Mesothelial cell of epicardium (in vitro differentiated cells): ENCODE data around the gene KCNJ18. TPM values are rescaled to one million over a fixed set of nuclear protein-coding genes. Genes with fewer than 3 reads are reported as not detected.
A peak's percentile ranks its signal among the peaks of the same experiment; 100 is the strongest.
"Not testable (repeated sequence)": the region's sequence is repeated elsewhere in the genome, so short reads cannot be mapped to it uniquely, and the experiment has no call there.

ENCODE experiments used
- DNase-seq, 2 experiments: peaks; one replicate each; pipeline ENCODE4 v3.0.0; 2021; ENCODE audit warnings: low spot score in 2 of 2; ENCODE audit not compliant: unreplicated experiment in 2 of 2
- H3K27ac Mint-ChIP-seq: 2 replicates; pipeline ENCODE4 v1.8.0; 2021; ENCODE audit warnings: mixed read lengths
- H3K27me3 Mint-ChIP-seq: 2 replicates; pipeline ENCODE4 v1.8.0; 2021; ENCODE audit warnings: low read depth, mixed read lengths
- H3K36me3 Mint-ChIP-seq: 2 replicates; pipeline ENCODE4 v1.8.0; 2021; ENCODE audit warnings: mixed read lengths
- H3K4me1 Mint-ChIP-seq: 2 replicates; pipeline ENCODE4 v1.8.0; 2021; ENCODE audit warnings: mixed read lengths
- H3K4me3 Mint-ChIP-seq: 2 replicates; pipeline ENCODE4 v1.8.0; 2021; ENCODE audit warnings: mild to moderate bottlenecking, moderate library complexity, mixed read lengths
- H3K9me3 Mint-ChIP-seq: 2 replicates; pipeline ENCODE4 v1.8.0; 2021; ENCODE audit warnings: mixed read lengths
- CTCF ChIP-seq: fragments of 200-600 bp; sonication (generic); IDR thresholded peaks from one replicate; pipeline ENCODE4 v1.5.0; 2021; ENCODE audit warnings: antibody characterized with exemption; ENCODE audit not compliant: unreplicated experiment
- total RNA-seq: library from RNA; stranded (reverse); gene quantifications from 3 replicates; pipeline ENCODE4 v1.2.1, GENCODE V29; 2021

The KCNJ18 gene
- total RNA-seq, 1 donor from 2014 or later: not detected

DNA sequence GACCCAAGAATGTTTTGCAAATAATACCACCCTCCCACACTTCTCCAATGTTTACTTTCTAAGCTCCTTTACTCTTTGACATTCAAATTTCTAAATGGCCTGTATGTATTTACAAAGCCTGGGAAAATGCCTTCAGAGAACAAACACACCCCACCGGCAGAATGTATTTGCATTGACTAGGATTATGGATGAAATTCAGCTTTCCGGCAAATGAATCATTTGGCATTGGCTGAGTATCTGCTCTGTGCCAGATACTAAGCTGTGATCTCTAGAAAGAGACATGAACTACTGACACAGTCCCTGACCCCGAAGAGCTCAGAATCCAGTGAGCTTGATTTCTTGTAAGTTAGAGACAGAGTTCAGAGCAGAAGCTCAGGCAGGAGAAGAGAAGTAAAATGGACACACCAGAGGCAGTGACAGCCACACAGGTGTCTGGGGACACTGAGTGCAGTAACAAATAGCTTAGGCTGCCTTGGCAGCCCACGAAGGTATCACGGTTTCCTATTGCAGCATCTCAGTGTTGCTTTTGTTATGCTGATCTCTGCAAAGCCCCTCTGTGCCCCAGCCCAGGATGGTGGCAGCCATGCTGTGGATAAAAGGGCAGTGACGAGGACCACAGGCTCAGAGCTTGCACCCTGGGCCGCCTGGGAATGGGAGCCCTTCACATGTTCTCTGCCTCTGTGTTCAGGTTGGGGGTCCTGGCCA, 24.8 kb upstream of the KCNJ18 start:
- not testable (repeated sequence) for H3K4me1 Mint-ChIP-seq, H3K36me3 Mint-ChIP-seq, H3K4me3 Mint-ChIP-seq, H3K27me3 Mint-ChIP-seq, H3K27ac Mint-ChIP-seq
- DNase-seq: peak in 1 of 2 experiments; percentile 17
- peaks cover 61% of the 10 kb centered on the region for H3K9me3 Mint-ChIP-seq

GRCh38 chr17:21668118-21668488, 24.2 kb upstream of the KCNJ18 start:
- not testable (repeated sequence) for H3K27me3 Mint-ChIP-seq, H3K4me3 Mint-ChIP-seq, H3K27ac Mint-ChIP-seq, H3K4me1 Mint-ChIP-seq, H3K36me3 Mint-ChIP-seq
- DNase-seq: peak in 1 of 2 experiments; percentile 14
- peaks cover 58% of the 10 kb centered on the region for H3K9me3 Mint-ChIP-seq

DNA sequence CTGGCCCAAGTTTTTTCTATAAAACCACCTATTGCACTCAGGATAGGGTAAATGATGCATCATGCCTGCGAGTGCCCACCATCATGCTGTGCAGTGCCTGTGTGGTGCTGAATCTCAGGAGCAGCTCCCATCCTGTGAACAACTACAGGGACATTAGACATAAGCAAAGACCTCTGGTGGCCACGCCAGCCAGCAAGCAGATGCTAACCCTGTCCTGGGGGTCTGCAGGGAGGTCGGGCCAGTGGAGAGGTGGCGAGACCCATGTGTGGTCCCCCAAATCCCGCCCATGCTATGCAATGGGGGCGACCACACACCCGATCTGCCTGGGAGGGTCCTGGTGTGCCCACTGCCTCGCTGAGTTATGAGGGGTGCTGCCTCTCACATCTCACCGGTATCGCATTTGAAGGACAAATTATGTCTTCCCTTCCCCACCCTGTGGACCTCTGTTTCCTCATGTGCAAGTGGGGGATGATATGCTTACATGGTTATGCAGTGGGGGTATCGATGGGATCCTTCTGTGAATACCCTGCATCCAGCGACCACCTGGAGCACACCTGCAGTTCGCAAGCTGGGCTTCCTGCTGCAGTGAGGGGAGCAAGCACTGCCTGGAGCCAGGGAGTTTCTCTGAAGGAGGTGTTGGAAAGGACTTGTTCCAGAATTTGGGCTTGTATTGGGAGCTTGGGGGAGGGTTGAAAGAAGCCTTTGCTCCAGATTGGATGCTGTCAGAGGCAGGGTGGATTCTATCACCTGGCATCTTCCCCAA, 23.4 kb upstream of the KCNJ18 start:
- not testable (repeated sequence) for H3K36me3 Mint-ChIP-seq, H3K27ac Mint-ChIP-seq, H3K4me1 Mint-ChIP-seq, H3K4me3 Mint-ChIP-seq, H3K27me3 Mint-ChIP-seq, DNase-seq
- peaks cover 61% of the 10 kb centered on the region for H3K9me3 Mint-ChIP-seq

DNA sequence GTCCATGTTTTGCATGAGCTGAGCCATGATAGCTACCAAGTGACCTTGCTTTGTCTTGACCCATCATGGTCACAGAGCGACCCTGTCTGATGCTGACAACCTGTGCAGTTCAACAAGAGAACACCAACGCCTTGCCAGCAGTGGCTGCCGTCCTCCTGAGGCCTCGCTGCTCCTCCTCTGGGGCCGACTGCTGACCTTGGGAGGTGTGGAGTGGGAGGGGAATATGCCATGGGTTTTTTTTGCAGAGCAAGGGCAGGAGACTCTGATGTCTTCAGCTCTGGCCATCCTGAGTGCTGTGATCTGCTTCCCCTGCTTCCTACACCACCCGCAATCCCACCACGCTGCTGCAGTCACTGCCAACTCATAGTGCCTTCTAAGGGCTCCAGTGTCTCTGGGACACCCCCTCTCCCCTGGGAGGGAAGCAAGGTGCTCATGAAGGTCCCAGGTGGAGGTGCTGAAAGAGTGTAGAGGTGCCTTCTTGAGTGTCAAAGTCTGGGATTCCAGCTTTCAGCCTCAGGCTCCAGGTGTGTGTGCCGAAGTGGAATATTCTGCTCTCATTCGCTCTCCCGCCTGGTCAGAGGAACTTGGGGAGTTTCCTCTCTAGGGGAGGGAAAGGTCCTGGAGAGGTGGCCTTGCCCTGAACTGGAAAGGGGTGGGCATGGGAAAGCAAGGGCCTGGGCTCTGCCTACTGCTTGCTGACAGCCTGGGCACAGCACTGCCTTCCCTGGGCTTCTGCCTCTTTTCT, 22.5 kb upstream of the KCNJ18 start:
- H3K27ac Mint-ChIP-seq, DNase-seq, H3K36me3 Mint-ChIP-seq, H3K4me1 Mint-ChIP-seq, H3K4me3 Mint-ChIP-seq, H3K27me3 Mint-ChIP-seq: not testable (repeated sequence)
- H3K9me3 Mint-ChIP-seq: peaks cover 61% of the 10 kb centered on the region

- not testable (repeated sequence) for H3K4me3 Mint-ChIP-seq
Observed at GRCh38 chr17:21670361-21671155, 21.8 kb upstream of the KCNJ18 start.

DNA sequence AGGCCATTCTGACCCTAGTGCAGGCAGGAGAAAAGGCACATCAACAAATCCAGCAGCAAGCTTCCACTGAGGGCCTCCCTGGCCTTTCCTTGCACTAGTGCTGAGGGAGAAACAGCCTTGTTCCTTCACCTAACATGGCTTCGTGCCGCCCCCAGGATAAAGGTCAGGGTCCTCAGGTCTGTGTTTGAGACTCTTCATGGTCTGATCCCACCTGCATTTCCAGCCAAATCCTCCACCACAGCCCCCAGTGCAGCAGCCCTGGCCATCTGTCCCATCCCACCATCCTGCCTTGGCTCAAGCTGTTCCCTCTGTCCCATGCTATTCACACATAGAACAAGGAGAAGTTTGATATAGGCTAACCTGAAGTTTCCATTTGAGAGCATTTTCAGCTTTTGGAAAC, 20.9 kb upstream of the KCNJ18 start:
- H3K9me3 Mint-ChIP-seq: peaks cover 66% of the 10 kb centered on the region

More at GRCh38 chr17:21670361-21671155, 21.8 kb upstream of the KCNJ18 start:
- H3K27me3 Mint-ChIP-seq, H3K4me1 Mint-ChIP-seq, DNase-seq, H3K36me3 Mint-ChIP-seq, H3K27ac Mint-ChIP-seq: not testable (repeated sequence)
- peaks cover 62% of the 10 kb centered on the region for H3K9me3 Mint-ChIP-seq

GRCh38 chr17:21671871-21672270, 20.5 kb upstream of the KCNJ18 start:
- DNase-seq, H3K4me1 Mint-ChIP-seq, H3K27me3 Mint-ChIP-seq, H3K4me3 Mint-ChIP-seq, H3K36me3 Mint-ChIP-seq, H3K27ac Mint-ChIP-seq: not testable (repeated sequence)
- peaks cover 67% of the 10 kb centered on the region for H3K9me3 Mint-ChIP-seq

More for the DNA sequence above, 20.9 kb upstream of the KCNJ18 start:
- not testable (repeated sequence) for H3K27ac Mint-ChIP-seq, H3K4me3 Mint-ChIP-seq, DNase-seq, H3K27me3 Mint-ChIP-seq, H3K36me3 Mint-ChIP-seq, H3K4me1 Mint-ChIP-seq

- not testable (repeated sequence) for H3K4me3 Mint-ChIP-seq, H3K4me1 Mint-ChIP-seq, DNase-seq, H3K27me3 Mint-ChIP-seq, H3K27ac Mint-ChIP-seq
- H3K9me3 Mint-ChIP-seq: peaks cover 71% of the 10 kb centered on the region
- H3K36me3 Mint-ChIP-seq: peaks cover 11% of the 10 kb centered on the region
Observed at GRCh38 chr17:21673451-21674241, 18.7 kb upstream of the KCNJ18 start.

DNA sequence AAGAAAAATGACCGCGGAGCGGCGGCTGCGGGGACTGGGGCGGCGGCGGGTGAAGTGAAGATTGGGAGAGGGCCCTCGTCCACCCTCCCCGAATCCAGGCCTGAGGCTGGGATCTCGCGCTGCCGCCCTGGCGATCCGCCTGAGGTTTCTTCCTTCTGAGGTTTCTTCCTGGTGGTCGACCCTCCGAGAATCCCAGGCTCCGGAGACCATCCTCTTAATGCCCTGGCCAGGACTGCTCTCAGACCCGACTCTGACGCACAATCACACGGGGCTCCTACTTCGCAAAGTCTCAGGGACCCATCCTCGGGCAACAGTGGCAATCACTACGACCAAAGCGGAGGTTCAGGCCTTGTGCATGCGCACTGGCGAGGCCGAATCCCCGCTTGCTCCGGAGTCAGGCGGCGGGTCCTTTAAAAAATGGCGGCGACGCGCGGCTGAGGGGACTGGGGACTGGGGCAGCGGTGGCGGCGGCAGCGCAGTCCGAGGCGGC, 18.0 kb upstream of the KCNJ18 start:
- no peak overlapping the region for H3K4me3 Mint-ChIP-seq
- TF ChIP-seq CTCF: no peak
- no peaks in the 10 kb centered on the region for H3K27me3 Mint-ChIP-seq
- H3K27ac Mint-ChIP-seq: no peak overlapping the region
- no peaks in the 10 kb centered on the region for H3K4me1 Mint-ChIP-seq
- H3K9me3 Mint-ChIP-seq: peaks cover 71% of the 10 kb centered on the region
- peaks cover 12% of the 10 kb centered on the region for H3K36me3 Mint-ChIP-seq
- DNase-seq: no peak

- not testable (repeated sequence) for H3K4me3 Mint-ChIP-seq, H3K27ac Mint-ChIP-seq, H3K4me1 Mint-ChIP-seq, DNase-seq, H3K27me3 Mint-ChIP-seq
- Mint-ChIP-seq H3K36me3 (peaks cover 13% of the 10 kb centered on the region), H3K9me3 (peaks cover 69% of the 10 kb centered on the region)
Observed at GRCh38 chr17:21674891-21675738, 17.2 kb upstream of the KCNJ18 start.

DNA sequence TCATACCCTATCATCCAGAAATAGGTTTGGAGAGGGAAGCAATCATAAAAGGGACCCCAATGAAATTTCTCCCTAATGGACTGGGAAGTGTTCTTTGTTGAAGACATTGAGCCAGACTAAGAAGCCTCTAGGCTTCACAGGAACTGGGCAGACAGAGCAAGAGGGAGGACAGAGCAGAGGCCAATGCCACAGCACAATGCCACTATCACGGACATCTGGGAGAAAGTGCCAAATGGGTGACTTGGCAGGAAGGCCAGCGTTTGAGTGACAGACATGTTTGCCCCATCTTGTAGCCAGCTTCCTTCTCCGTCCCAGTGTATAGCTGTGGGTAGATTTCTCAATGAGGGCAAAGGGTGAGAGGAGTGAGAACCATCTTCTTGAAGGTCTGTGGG, 16.6 kb upstream of the KCNJ18 start:
- peaks cover 66% of the 10 kb centered on the region for H3K9me3 Mint-ChIP-seq
- not testable (repeated sequence) for DNase-seq, H3K27ac Mint-ChIP-seq, H3K4me3 Mint-ChIP-seq, H3K27me3 Mint-ChIP-seq, H3K4me1 Mint-ChIP-seq
- peaks cover 13% of the 10 kb centered on the region for H3K36me3 Mint-ChIP-seq
